HG02623 (cell line): ENCODE results near the gene TAS2R60.

ENCODE experiments used
- ATAC-seq: cut with Tn5 transposase; IDR thresholded peaks from one replicate; pipeline ENCODE4 v1.9.1; 2021; ENCODE audit warnings: moderate library complexity; ENCODE audit not compliant: unreplicated experiment

The TAS2R60 gene

GRCh38 chr7:143437578-143437977, 5.7 kb upstream of the TAS2R60 start:
- ATAC-seq = no peak

GRCh38 chr7:143439866-143440265, 3.4 kb upstream of the TAS2R60 start:
- ATAC-seq = no peak

GRCh38 chr7:143444063-143444782, 970 bp downstream of the TAS2R60 start:
- no peak for ATAC-seq

- no peak for ATAC-seq
Measured at GRCh38 chr7:143444785-143445184, 1.5 kb downstream of the TAS2R60 start.

GRCh38 chr7:143447466-143447865, 4.2 kb downstream of the TAS2R60 start:
- ATAC-seq = no peak

- ATAC-seq = no peak
Measured at GRCh38 chr7:143448429-143448828, 5.2 kb downstream of the TAS2R60 start.

- no peak for ATAC-seq
Measured at GRCh38 chr7:143449793-143450192, 6.5 kb downstream of the TAS2R60 start.

- ATAC-seq = no peak
Measured at GRCh38 chr7:143451122-143451521, 7.9 kb downstream of the TAS2R60 start.

GRCh38 chr7:143451746-143452145, 8.5 kb downstream of the TAS2R60 start:
- no peak for ATAC-seq

- ATAC-seq = no peak
Measured at GRCh38 chr7:143452495-143452894, 9.2 kb downstream of the TAS2R60 start.

GRCh38 chr7:143454091-143454680, 10.9 kb downstream of the TAS2R60 start:
- ATAC-seq = no peak

- no peak for ATAC-seq
Measured at GRCh38 chr7:143455491-143455890, 12.2 kb downstream of the TAS2R60 start.

GRCh38 chr7:143455942-143456341, 12.7 kb downstream of the TAS2R60 start:
- no peak for ATAC-seq

GRCh38 chr7:143456992-143457793, 13.9 kb downstream of the TAS2R60 start:
- no peak for ATAC-seq

- no peak for ATAC-seq
Measured at GRCh38 chr7:143458263-143458662, 15.0 kb downstream of the TAS2R60 start.

- ATAC-seq = no peak
Measured at GRCh38 chr7:143458681-143459080, 15.4 kb downstream of the TAS2R60 start.

- ATAC-seq = no peak
Measured at GRCh38 chr7:143459359-143459758, 16.1 kb downstream of the TAS2R60 start.

- no peak for ATAC-seq
Measured at GRCh38 chr7:143460271-143460979, 17.2 kb downstream of the TAS2R60 start.

- no peak for ATAC-seq
Measured at GRCh38 chr7:143462045-143462444, 18.8 kb downstream of the TAS2R60 start.

GRCh38 chr7:143463556-143463955, 20.3 kb downstream of the TAS2R60 start:
- no peak for ATAC-seq

GRCh38 chr7:143463957-143464356, 20.7 kb downstream of the TAS2R60 start:
- no peak for ATAC-seq
